PC-9 (cell line): ENCODE measurements around the gene SYNPO. TPM values are rescaled to one million over a fixed set of nuclear protein-coding genes. Genes with fewer than 3 reads are reported as not detected.

Experiments
- BruUV-seq: library from RNA; stranded (reverse); fragments of 400-500 nt; replicated peaks from 2 replicates; lab custom pipeline; 2021; lab: Mats Ljungman, UMichigan
- CTCF ChIA-PET: fragments of 300-600 bp; sonication (Branson Sonifier 250); formaldehyde crosslinking; loops from one replicate; lab custom pipeline; 2022; ENCODE audit warnings: antibody characterized with exemption; lab: Charles Lee
- POLR2A ChIA-PET: fragments of 300-600 bp; sonication (Branson Sonifier 250); formaldehyde crosslinking; loops from one replicate; lab custom pipeline; 2022; ENCODE audit warnings: antibody characterized with exemption; ENCODE audit not compliant: unreplicated experiment; lab: Charles Lee
- DNase-seq, 2 experiments: peaks; one replicate each; pipeline versions ENCODE4 v3.0.0 to v3.0.0-alpha.2; 2015 to 2022; ENCODE audit warnings: mixed read lengths in 1 of 2
- H2AFZ ChIP-seq: fragments of 200-600 bp; sonication (generic); 2 replicates; pipeline ENCODE4 v1.8.1; 2017; ENCODE audit warnings: antibody characterized with exemption
- H3F3A ChIP-seq: fragments of 200-600 bp; sonication (generic); 2 replicates; pipeline ENCODE4 v1.8.1; 2017; ENCODE audit warnings: antibody characterized with exemption, mild to moderate bottlenecking, low read depth; ENCODE audit not compliant: insufficient read depth
- H3K27ac ChIP-seq: fragments of 200-600 bp; sonication (generic); 2 replicates; pipeline ENCODE4 v1.6.1; 2016; ENCODE audit warnings: mixed run types
- H3K27me3 ChIP-seq: fragments of 200-600 bp; sonication (generic); 2 replicates; pipeline ENCODE4 v1.6.1; 2016; ENCODE audit warnings: low read depth, mixed run types; ENCODE audit not compliant: insufficient read depth
- H3K36me3 ChIP-seq: fragments of 200-600 bp; sonication (generic); 2 replicates; pipeline ENCODE4 v1.6.1; 2016; ENCODE audit warnings: low read depth, mixed run types
- H3K4me1 ChIP-seq: fragments of 200-600 bp; sonication (generic); replicated peaks from 2 replicates; pipeline ENCODE4 v1.6.1; 2016; ENCODE audit warnings: mixed run types; ENCODE audit not compliant: insufficient read depth
- H3K4me2 ChIP-seq: fragments of 200-600 bp; sonication (generic); 2 replicates; pipeline ENCODE4 v1.6.1; 2017; ENCODE audit warnings: mixed run types
- H3K4me3 ChIP-seq: fragments of 200-600 bp; sonication (generic); 2 replicates; pipeline ENCODE4 v1.6.1; 2016; ENCODE audit warnings: mixed run types
- H3K79me2 ChIP-seq: fragments of 200-600 bp; sonication (generic); 2 replicates; pipeline ENCODE4 v1.6.1; 2017; ENCODE audit warnings: low read depth, mixed run types
- H3K9me2 ChIP-seq: fragments of 200-600 bp; sonication (generic); 2 replicates; pipeline ENCODE4 v1.8.1; 2017; ENCODE audit warnings: mild to moderate bottlenecking; ENCODE audit not compliant: insufficient read depth
- H3K9me3 ChIP-seq: fragments of 200-600 bp; sonication (generic); 2 replicates; pipeline ENCODE4 v1.8.1; 2016; ENCODE audit warnings: low read depth; ENCODE audit not compliant: insufficient read depth
- H4K20me1 ChIP-seq: fragments of 200-600 bp; sonication (generic); 2 replicates; pipeline ENCODE4 v1.8.1; 2017; ENCODE audit not compliant: insufficient read depth
- CTCF ChIP-seq: fragments of 200-600 bp; sonication (generic); conservative IDR thresholded peaks from 2 replicates; pipeline ENCODE4 v1.6.1; 2017; ENCODE audit warnings: mixed run types, antibody characterized with exemption, mild to moderate bottlenecking, moderate library complexity
- EZH2 ChIP-seq: fragments of 200-600 bp; sonication (generic); IDR thresholded peaks from 2 replicates; pipeline ENCODE4 v1.8.0; 2017; ENCODE audit warnings: antibody characterized with exemption, low read depth
- intact Hi-C: fragments of 100-400 bp; cut with micrococcal nuclease; formaldehyde crosslinking; loops from one replicate; pipeline ENCODE4 v1.10.0; 2022; ENCODE audit not compliant: unreplicated experiment
- total RNA-seq: library from RNA; stranded (reverse); gene quantifications from 2 replicates; pipeline ENCODE4 v1.2.3, GENCODE V29; 2021

SYNPO gene
- total RNA-seq, 1 experiment from 2014 or later: 2.0 TPM

GRCh38 chr5:150632305-150633160 is 7.9 kb upstream of the SYNPO start:
- ChIA-PET CTCF (no interaction called here), POLR2A (no interaction called here)
- H3K27me3 ChIP-seq: no peaks in the 10 kb centered on the region
- H3F3A ChIP-seq: peaks cover 34% of the 10 kb centered on the region; the same call in 1 of the 2 replicates
- H3K79me2 ChIP-seq: no peaks in the 10 kb centered on the region
- no peaks in the 10 kb centered on the region for H3K36me3 ChIP-seq
- H2AFZ ChIP-seq: no peak overlapping the region
- intact Hi-C loops: loop anchor here (10.0 kb wide), 1 partner anchor 452 kb away; the partner anchor contains the start of gene TNIP1
- no peaks in the 10 kb centered on the region for H3K9me3 ChIP-seq
- no peak for DNase-seq
- no peak overlapping the region for H3K27ac ChIP-seq
- no peaks in the 10 kb centered on the region for H3K9me2 ChIP-seq
- no peak overlapping the region for H3K4me2 ChIP-seq
- H4K20me1 ChIP-seq: no peaks in the 10 kb centered on the region
- peaks cover 18% of the 10 kb centered on the region for H3K4me1 ChIP-seq
- no peak overlapping the region for H3K4me3 ChIP-seq
- TF ChIP-seq EZH2 (no peak), CTCF (no peak)
- BruUV-seq: no TSS peak

- no peak for DNase-seq
- H3K27ac ChIP-seq: no peak overlapping the region
Measured at GRCh38 chr5:150633429-150633828, 7.0 kb upstream of the SYNPO start.

More at GRCh38 chr5:150633429-150633828, 7.0 kb upstream of the SYNPO start:
- intact Hi-C loops: loop anchor here (10.0 kb wide), 1 partner anchor 451 kb away; the partner anchor contains the start of gene TNIP1
- ChIA-PET CTCF (no interaction called here), POLR2A (no interaction called here)
- no peak for TF ChIP-seq EZH2
- TF ChIP-seq CTCF: no peak
- Histone ChIP-seq H3K9me2 (no peaks in the 10 kb centered on the region), H3K4me1 (peaks cover 26% of the 10 kb centered on the region), H3K27me3 (no peaks in the 10 kb centered on the region), H3K36me3 (no peaks in the 10 kb centered on the region), H3K9me3 (no peaks in the 10 kb centered on the region), H4K20me1 (no peaks in the 10 kb centered on the region), H3K79me2 (no peaks in the 10 kb centered on the region), H3F3A (peaks cover 35% of the 10 kb centered on the region; the same call in 1 of the 2 replicates), H2AFZ (no peak overlapping the region), H3K4me2 (no peak overlapping the region), H3K4me3 (no peak overlapping the region)
- no TSS peak for BruUV-seq
